Measurements from ENCODE around the gene CCDC159.

DNA sequence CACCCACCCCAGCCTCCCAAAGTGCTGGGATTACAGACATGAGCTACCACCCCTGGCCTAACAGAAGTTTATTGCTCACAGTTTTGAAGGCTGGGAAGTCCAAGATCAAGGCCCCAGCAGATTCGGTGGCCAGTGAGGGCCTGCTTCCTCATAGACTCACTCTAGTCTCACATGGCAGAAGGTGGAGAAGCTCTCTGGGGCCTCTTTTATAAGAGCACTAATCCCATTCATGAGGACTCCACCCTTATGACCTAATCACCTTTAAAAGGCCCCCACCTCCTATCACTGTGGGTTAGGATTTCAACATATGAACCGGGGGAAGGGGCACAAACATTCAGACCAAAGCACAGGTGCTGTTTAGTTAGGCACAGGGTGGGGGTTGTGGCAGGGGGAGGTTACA lies 21.2 kb downstream of the CCDC159 start:
- no peak for TF ChIP-seq EZH2 (IDR thresholded peaks at IDR 0.05)
- TF ChIP-seq, protein P1, sequence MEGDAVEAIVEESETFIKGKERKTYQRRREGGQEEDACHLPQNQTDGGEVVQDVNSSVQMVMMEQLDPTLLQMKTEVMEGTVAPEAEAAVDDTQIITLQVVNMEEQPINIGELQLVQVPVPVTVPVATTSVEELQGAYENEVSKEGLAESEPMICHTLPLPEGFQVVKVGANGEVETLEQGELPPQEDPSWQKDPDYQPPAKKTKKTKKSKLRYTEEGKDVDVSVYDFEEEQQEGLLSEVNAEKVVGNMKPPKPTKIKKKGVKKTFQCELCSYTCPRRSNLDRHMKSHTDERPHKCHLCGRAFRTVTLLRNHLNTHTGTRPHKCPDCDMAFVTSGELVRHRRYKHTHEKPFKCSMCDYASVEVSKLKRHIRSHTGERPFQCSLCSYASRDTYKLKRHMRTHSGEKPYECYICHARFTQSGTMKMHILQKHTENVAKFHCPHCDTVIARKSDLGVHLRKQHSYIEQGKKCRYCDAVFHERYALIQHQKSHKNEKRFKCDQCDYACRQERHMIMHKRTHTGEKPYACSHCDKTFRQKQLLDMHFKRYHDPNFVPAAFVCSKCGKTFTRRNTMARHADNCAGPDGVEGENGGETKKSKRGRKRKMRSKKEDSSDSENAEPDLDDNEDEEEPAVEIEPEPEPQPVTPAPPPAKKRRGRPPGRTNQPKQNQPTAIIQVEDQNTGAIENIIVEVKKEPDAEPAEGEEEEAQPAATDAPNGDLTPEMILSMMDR (IDR thresholded peaks at IDR 0.05) = no peak

Data from neural progenitor cell (in vitro differentiated cells).